H9 (cell line): ENCODE measurements around the gene CDK8. TPM values are rescaled to one million over a fixed set of nuclear protein-coding genes. Genes with fewer than 3 reads are reported as not detected.

Experiments
- DNase-seq: peaks from one replicate; pipeline ENCODE4 v3.0.0-alpha.2; 2017
- H2AFZ ChIP-seq: one replicate; pipeline ENCODE4 v1.6.1; 2013; ENCODE audit warnings: mild to moderate bottlenecking, low read length, control low read depth, moderate library complexity
- H2AK5ac ChIP-seq: 2 replicates; pipeline ENCODE4 v1.6.1; 2013; ENCODE audit warnings: low read length, control low read depth, mixed read lengths; ENCODE audit not compliant: insufficient read length
- H2BK120ac ChIP-seq: one replicate; pipeline ENCODE4 v1.6.1; 2013; ENCODE audit warnings: low read depth, mild to moderate bottlenecking, low read length, control low read depth, inconsistent platforms; ENCODE audit not compliant: poor library complexity, severe bottlenecking
- H2BK12ac ChIP-seq: 2 replicates; pipeline ENCODE4 v1.6.1; 2013; ENCODE audit warnings: low read length, control low read depth, mixed read lengths, low read depth; ENCODE audit not compliant: insufficient read length
- H2BK15ac ChIP-seq: 2 replicates; pipeline ENCODE4 v1.6.1; 2013; ENCODE audit warnings: low read depth, low read length, control low read depth
- H2BK20ac ChIP-seq: one replicate; pipeline ENCODE4 v1.6.1; 2013; ENCODE audit warnings: low read depth, mild to moderate bottlenecking, low read length, control low read depth, inconsistent platforms; ENCODE audit not compliant: poor library complexity, severe bottlenecking
- H2BK5ac ChIP-seq: 2 replicates; pipeline ENCODE4 v1.6.1; 2013; ENCODE audit warnings: low read length, control low read depth, mixed read lengths; ENCODE audit not compliant: insufficient read length
- H3K14ac ChIP-seq: 2 replicates; pipeline ENCODE4 v1.6.1; 2013; ENCODE audit warnings: low read length, control low read depth; ENCODE audit not compliant: insufficient read depth
- H3K18ac ChIP-seq: 2 replicates; pipeline ENCODE4 v1.6.1; 2013; ENCODE audit warnings: low read depth, mild to moderate bottlenecking, mixed read lengths, low read length, control low read depth; ENCODE audit not compliant: insufficient read length
- H3K23ac ChIP-seq: 2 replicates; pipeline ENCODE4 v1.6.1; 2013; ENCODE audit warnings: low read length, control low read depth, mixed read lengths, low read depth; ENCODE audit not compliant: insufficient read length
- H3K23me2 ChIP-seq: 2 replicates; pipeline ENCODE4 v1.6.1; 2013; ENCODE audit warnings: low read depth, mild to moderate bottlenecking, mixed read lengths, low read length, control low read depth; ENCODE audit not compliant: insufficient read length, poor library complexity, severe bottlenecking
- H3K27ac ChIP-seq: 2 replicates; pipeline ENCODE4 v1.5.1; 2013; ENCODE audit warnings: low read length, control low read depth, mixed read lengths, low read depth; ENCODE audit not compliant: insufficient read length
- H3K27me3 ChIP-seq: 2 replicates; pipeline ENCODE4 v1.6.1; 2013; ENCODE audit warnings: low read length, control low read depth, inconsistent platforms; ENCODE audit not compliant: insufficient read depth
- H3K4ac ChIP-seq: 2 replicates; pipeline ENCODE4 v1.6.1; 2013; ENCODE audit warnings: low read depth, mild to moderate bottlenecking, control low read depth, inconsistent platforms, low read length, moderate library complexity
- H3K4me1 ChIP-seq: 2 replicates; pipeline ENCODE4 v1.6.1; 2013; ENCODE audit warnings: low read length, control low read depth, inconsistent platforms; ENCODE audit not compliant: insufficient read depth
- H3K4me2 ChIP-seq: 2 replicates; pipeline ENCODE4 v1.6.1; 2013; ENCODE audit warnings: low read length, control low read depth, mixed read lengths; ENCODE audit not compliant: insufficient read length, insufficient read depth
- H3K56ac ChIP-seq: 2 replicates; pipeline ENCODE4 v1.6.1; 2013; ENCODE audit warnings: low read depth, mild to moderate bottlenecking, mixed read lengths, low read length, control low read depth; ENCODE audit not compliant: insufficient read length
- H3K79me1 ChIP-seq: 2 replicates; pipeline ENCODE4 v1.6.1; 2013; ENCODE audit warnings: low read depth, mild to moderate bottlenecking, moderate library complexity, low read length, control low read depth, inconsistent platforms; ENCODE audit not compliant: insufficient read depth, poor library complexity, severe bottlenecking
- H3K79me2 ChIP-seq: 2 replicates; pipeline ENCODE4 v1.6.1; 2013; ENCODE audit warnings: low read length, control low read depth, inconsistent platforms; ENCODE audit not compliant: insufficient read depth
- H3K9ac ChIP-seq: 2 replicates; pipeline ENCODE4 v1.6.1; 2013; ENCODE audit warnings: low read length, control low read depth, mixed read lengths; ENCODE audit not compliant: insufficient read length; ENCODE audit errors: extremely low read depth
- H3K9me3 ChIP-seq: one replicate; pipeline ENCODE4 v1.6.1; 2013; ENCODE audit warnings: low read depth, low read length, inconsistent platforms; ENCODE audit not compliant: control insufficient read depth
- H3T11ph ChIP-seq: one replicate; pipeline ENCODE4 v1.6.1; 2013; ENCODE audit warnings: mild to moderate bottlenecking, low read length, control low read depth, inconsistent platforms
- H4K20me1 ChIP-seq: one replicate; pipeline ENCODE4 v1.6.1; 2013; ENCODE audit not compliant: control insufficient read depth, insufficient read length, insufficient read depth
- H4K5ac ChIP-seq: 2 replicates; pipeline ENCODE4 v1.6.1; 2013; ENCODE audit warnings: low read depth, mild to moderate bottlenecking, mixed read lengths, low read length, control low read depth; ENCODE audit not compliant: insufficient read length
- H4K8ac ChIP-seq: replicated peaks from 2 replicates; pipeline ENCODE4 v1.6.1; 2013; ENCODE audit warnings: low read length, control low read depth, mixed read lengths, low read depth; ENCODE audit not compliant: insufficient read length
- H4K91ac ChIP-seq: 2 replicates; pipeline ENCODE4 v1.6.1; 2013; ENCODE audit warnings: low read depth, mild to moderate bottlenecking, moderate library complexity, mixed read lengths, low read length, control low read depth; ENCODE audit not compliant: insufficient read length
- H3K27ac Mint-ChIP-seq, 3 experiments: 2 replicates in 2 of 3; 3 replicates in 1 of 3; pipeline ENCODE4 v1.8.0; 2020 to 2021; ENCODE audit warnings: mixed read lengths in 3 of 3, mild to moderate bottlenecking in 1 of 3, moderate library complexity in 1 of 3
- H3K27me3 Mint-ChIP-seq: 2 replicates; pipeline ENCODE4 v1.8.0; 2021; ENCODE audit warnings: low read depth, mild to moderate bottlenecking, moderate library complexity, mixed read lengths
- H3K36me3 Mint-ChIP-seq, 3 experiments: 2 replicates in 2 of 3; 3 replicates in 1 of 3; pipeline ENCODE4 v1.8.0; 2020 to 2021; ENCODE audit warnings: low read depth in 3 of 3, mixed read lengths in 3 of 3; ENCODE audit not compliant: insufficient read depth in 1 of 3
- H3K4me1 Mint-ChIP-seq, 2 experiments: 2 replicates each; pipeline ENCODE4 v1.8.0; 2020; ENCODE audit warnings: mixed read lengths in 2 of 2
- H3K4me3 Mint-ChIP-seq, 2 experiments: 2 replicates in 1 of 2; 3 replicates in 1 of 2; pipeline ENCODE4 v1.8.0; 2020 to 2021; ENCODE audit warnings: mild to moderate bottlenecking in 2 of 2, mixed read lengths in 2 of 2, moderate library complexity in 1 of 2
- H3K9me3 Mint-ChIP-seq, 2 experiments: 2 replicates in 1 of 2; 3 replicates in 1 of 2; pipeline ENCODE4 v1.8.0; 2020; ENCODE audit warnings: mild to moderate bottlenecking in 2 of 2, mixed read lengths in 2 of 2, moderate library complexity in 1 of 2
- WGBS: extraction: QIAGEN DNeasy Blood & Tissue Kit; methylation state at CpG from one replicate; pipeline ENCODE4 v1.1.7; 2013; ENCODE audit warnings: missing lambda C conversion rate, low lambda C conversion rate, mixed read lengths; ENCODE audit not compliant: insufficient read length; ENCODE audit errors: extremely low coverage; 5-methylcytosine and 5-hydroxymethylcytosine counted together
- total RNA-seq: library from RNA; stranded (reverse); gene quantifications from 2 replicates; pipeline ENCODE4 v1.2.1, GENCODE V29; 2021
- TF ChIP-seq, protein P1 (sequence below): fragments of 200-600 bp; sonication (generic); conservative IDR thresholded peaks from 3 replicates; pipeline ENCODE4 v1.8.0; 2021; ENCODE audit warnings: antibody characterized with exemption, mild to moderate bottlenecking

The CDK8 gene
- total RNA-seq, 1 experiment from 2014 or later, result 18.1 TPM

DNA sequence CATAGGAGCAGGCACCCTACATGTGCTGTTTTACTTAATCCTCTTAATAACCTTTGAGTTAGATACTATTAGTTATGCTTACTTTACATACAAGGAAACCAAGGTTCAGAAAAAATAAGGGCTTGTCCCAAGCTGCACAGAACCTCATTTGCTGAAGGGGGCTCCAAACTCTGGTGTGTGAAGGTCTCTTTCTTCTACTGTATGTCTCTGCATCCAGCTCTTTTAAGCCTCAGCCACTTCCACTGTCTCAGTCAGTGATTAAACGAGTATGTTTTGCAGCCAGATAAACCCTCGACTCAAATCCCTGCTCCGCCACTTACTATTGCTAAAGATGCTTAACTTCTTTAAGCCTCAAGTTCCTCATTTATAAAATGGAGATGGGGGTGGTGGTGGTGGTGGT lies 191.2 kb downstream of the CDK8 start:
- no peak overlapping the region for H3T11ph ChIP-seq
- WGBS, result no CpG with 5 or more reads among the region's 3 CpGs

More for the DNA sequence above, 191.2 kb downstream of the CDK8 start:
- no peak overlapping the region for H3K4ac ChIP-seq
- no peak overlapping the region for H2BK5ac ChIP-seq
- H4K91ac ChIP-seq, result no peak overlapping the region
- no peaks in the 10 kb centered on the region for H3K9me3 ChIP-seq
- DNase-seq, result no peak
- no peaks in the 10 kb centered on the region for H3K79me1 ChIP-seq
- H3K27ac ChIP-seq, result no peak overlapping the region
- H2BK120ac ChIP-seq, result no peak overlapping the region
- H3K18ac ChIP-seq, result no peak overlapping the region
- TF ChIP-seq, protein P1, sequence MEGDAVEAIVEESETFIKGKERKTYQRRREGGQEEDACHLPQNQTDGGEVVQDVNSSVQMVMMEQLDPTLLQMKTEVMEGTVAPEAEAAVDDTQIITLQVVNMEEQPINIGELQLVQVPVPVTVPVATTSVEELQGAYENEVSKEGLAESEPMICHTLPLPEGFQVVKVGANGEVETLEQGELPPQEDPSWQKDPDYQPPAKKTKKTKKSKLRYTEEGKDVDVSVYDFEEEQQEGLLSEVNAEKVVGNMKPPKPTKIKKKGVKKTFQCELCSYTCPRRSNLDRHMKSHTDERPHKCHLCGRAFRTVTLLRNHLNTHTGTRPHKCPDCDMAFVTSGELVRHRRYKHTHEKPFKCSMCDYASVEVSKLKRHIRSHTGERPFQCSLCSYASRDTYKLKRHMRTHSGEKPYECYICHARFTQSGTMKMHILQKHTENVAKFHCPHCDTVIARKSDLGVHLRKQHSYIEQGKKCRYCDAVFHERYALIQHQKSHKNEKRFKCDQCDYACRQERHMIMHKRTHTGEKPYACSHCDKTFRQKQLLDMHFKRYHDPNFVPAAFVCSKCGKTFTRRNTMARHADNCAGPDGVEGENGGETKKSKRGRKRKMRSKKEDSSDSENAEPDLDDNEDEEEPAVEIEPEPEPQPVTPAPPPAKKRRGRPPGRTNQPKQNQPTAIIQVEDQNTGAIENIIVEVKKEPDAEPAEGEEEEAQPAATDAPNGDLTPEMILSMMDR, result no peak; the same call in 2 of the 3 replicates
- no peak overlapping the region for H3K23ac ChIP-seq
- no peak overlapping the region for H4K5ac ChIP-seq
- no peak overlapping the region for H3K56ac ChIP-seq
- no peak overlapping the region for H3K9ac ChIP-seq
- H3K27ac Mint-ChIP-seq, result no peak overlapping the region
- no peak overlapping the region for H2BK12ac ChIP-seq
- no peak overlapping the region for H2BK20ac ChIP-seq
- no peaks in the 10 kb centered on the region for H3K79me2 ChIP-seq
- no peaks in the 10 kb centered on the region; a peak in 1 of 4 replicates for H3K4me1 Mint-ChIP-seq
- H2AFZ ChIP-seq, result no peak overlapping the region
- H3K23me2 ChIP-seq, result no peaks in the 10 kb centered on the region
- H3K27me3 Mint-ChIP-seq, result no peaks in the 10 kb centered on the region
- H3K14ac ChIP-seq, result no peak overlapping the region
- no peak overlapping the region for H3K4me3 Mint-ChIP-seq
- no peaks in the 10 kb centered on the region for H3K4me1 ChIP-seq
- H3K4me2 ChIP-seq, result no peak overlapping the region
- H2BK15ac ChIP-seq, result no peak overlapping the region
- H3K9me3 Mint-ChIP-seq, result peaks cover 0 to 5% of the 10 kb centered on the region in 2 experiments; a peak in 2 of 5 replicates
- no peak overlapping the region for H2AK5ac ChIP-seq
- H4K8ac ChIP-seq, result no peak overlapping the region
- H3K27me3 ChIP-seq, result no peaks in the 10 kb centered on the region
- H3K36me3 Mint-ChIP-seq, result no peaks in the 10 kb centered on the region; a peak in 1 of 7 replicates
- H4K20me1 ChIP-seq, result no peaks in the 10 kb centered on the region
